22Rv1 (cell line): ENCODE measurements around the gene TCP10L.

Experiments used
- H3K27ac ChIP-seq: fragments of 450-650 bp; 2 replicates; pipeline ENCODE4 v1.5.1; 2017
- CTCF ChIP-seq: fragments of 450-650 bp; IDR thresholded peaks from 2 replicates; pipeline ENCODE4 v1.5.1; 2017; ENCODE audit warnings: mild to moderate bottlenecking
- ZFX ChIP-seq: fragments of 450-650 bp; IDR thresholded peaks from 2 replicates; pipeline ENCODE4 v1.6.1; 2017; ENCODE audit warnings: antibody characterized with exemption, borderline replicate concordance

The TCP10L gene

GRCh38 chr21:32597205-32597604 lies 11.9 kb upstream of the TCP10L start:
- H3K27ac ChIP-seq: no peak overlapping the region
- TF ChIP-seq ZFX (no peak), CTCF (no peak)

- TF ChIP-seq CTCF: no peak
- no peak for TF ChIP-seq ZFX
- no peak overlapping the region for H3K27ac ChIP-seq
Observed at GRCh38 chr21:32595431-32595830, 10.1 kb upstream of the TCP10L start.

GRCh38 chr21:32593690-32594089 lies 8.4 kb upstream of the TCP10L start:
- no peak overlapping the region for H3K27ac ChIP-seq
- TF ChIP-seq CTCF (no peak), ZFX (no peak)

GRCh38 chr21:32592929-32593502 lies 7.7 kb upstream of the TCP10L start:
- TF ChIP-seq ZFX (no peak), CTCF (no peak)
- H3K27ac ChIP-seq: no peak overlapping the region

- H3K27ac ChIP-seq: no peak overlapping the region
- no peak for TF ChIP-seq ZFX
- no peak for TF ChIP-seq CTCF
Observed at GRCh38 chr21:32590130-32590529, 4.8 kb upstream of the TCP10L start.

- no peak for TF ChIP-seq ZFX
- TF ChIP-seq CTCF: no peak
Observed at GRCh38 chr21:32587651-32588050, 2.3 kb upstream of the TCP10L start.

GRCh38 chr21:32587120-32587519 lies 1.8 kb upstream of the TCP10L start:
- no peak for TF ChIP-seq ZFX
- no peak for TF ChIP-seq CTCF
- H3K27ac ChIP-seq: no peak overlapping the region

More at GRCh38 chr21:32587651-32588050, 2.3 kb upstream of the TCP10L start:
- H3K27ac ChIP-seq: no peak overlapping the region
